CD4-positive, alpha-beta T cell treated with Interleukin-1 beta for 1 hour (primary cell): ENCODE measurements around the gene PRRC1.

Experiments
- DNase-seq, 2 donors: peaks; one replicate each; pipeline ENCODE4 v3.0.0-alpha.2; 2020 to 2022

The PRRC1 gene

DNA sequence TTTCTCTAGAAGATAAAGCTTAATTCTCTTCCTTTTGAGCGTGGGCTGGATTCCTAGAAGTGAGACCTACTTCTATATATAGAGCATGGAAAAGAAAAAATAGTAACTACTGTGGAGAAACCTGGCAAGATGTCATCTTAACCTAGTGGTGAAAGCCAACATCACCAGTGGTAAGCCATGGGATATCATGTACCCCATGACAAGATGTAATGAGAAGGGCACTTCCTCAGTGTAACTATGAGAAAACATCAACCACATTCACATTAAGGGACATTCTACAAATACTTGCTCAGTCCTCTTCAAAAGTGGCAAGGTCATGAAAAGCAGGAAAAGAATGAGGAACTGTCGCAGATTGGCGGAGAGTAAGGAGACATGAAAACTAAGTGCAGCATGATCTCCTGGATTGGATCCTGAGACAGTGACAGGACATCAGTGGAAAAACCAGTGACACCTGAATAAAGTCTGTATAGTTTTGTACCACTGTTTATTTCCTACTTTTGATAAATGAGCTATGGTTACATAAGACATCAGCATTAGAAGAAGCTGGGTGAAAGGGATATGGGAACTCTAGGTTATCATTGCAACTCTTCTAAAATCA, 65.4 kb downstream of the PRRC1 start:
- no peak for DNase-seq

DNA sequence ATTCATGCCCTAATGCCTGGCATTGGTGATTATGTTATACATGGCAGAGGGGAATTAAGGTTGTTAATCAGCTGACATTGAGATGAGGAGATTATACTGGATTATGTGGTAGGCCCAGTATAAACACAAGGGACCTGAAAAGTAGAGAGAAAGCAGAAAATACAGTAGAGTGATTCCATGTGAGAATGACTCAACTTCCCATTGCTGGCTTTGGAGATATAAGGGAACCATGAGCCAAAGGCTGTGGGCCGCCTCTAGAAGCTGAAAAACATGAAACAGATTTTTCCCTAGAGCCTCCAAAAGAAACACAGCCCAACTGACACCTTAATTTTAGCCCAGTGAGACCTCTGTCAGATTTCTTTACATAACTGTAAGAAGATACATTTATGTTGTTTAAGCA, 66.4 kb downstream of the PRRC1 start:
- no peak for DNase-seq

DNA sequence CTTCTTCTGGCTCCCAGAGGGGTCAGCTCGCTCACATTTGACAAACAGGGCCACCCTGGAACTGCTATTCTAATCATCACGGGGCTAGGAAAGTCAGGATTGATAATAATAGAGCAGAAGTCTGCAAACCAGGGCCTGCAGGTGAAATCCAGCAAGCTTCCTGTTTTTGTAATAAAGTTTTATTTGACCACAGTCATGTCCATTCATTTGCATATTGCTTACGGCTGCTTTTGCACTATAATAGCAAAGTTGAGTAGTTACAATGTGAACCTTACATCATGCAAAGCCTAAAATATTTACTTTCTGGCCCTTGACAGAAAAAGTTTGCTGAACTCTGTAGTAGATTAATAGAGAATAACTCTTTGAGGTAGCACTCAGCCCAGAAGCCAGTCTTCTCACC, 68.2 kb downstream of the PRRC1 start:
- no peak for DNase-seq

DNA sequence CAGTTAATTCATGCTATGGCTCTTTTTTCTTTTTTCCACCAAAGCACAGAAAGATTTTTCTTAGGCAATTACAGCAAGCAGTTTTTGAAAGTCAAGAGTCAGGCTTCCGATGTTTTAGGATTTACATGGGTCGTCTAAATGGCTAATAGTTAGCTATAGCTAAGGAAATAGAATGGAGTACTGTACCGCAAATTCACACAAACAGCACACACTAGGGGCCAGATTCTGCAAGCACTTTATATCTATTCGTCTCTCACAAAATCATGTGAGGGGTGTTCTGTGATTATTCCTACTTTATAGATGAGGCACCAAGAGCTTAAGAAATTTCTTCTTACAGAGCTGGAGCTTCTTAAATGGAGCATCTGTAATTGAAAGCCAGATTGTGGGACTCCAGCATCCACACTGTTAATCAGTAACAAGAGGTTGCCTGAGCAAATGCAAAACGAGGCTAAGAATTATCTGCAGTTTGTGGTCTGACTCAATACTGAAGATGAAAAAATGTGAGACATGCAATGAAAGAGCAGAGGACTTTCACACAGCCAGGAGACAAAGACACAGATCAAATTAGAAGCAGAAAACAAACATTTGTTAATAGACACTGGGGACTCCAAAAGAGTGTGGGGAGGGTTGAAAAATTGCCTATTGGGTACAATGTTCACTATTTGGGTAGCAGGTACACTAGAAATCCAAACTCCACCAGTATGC, 68.8 kb downstream of the PRRC1 start:
- no peak for DNase-seq

DNA sequence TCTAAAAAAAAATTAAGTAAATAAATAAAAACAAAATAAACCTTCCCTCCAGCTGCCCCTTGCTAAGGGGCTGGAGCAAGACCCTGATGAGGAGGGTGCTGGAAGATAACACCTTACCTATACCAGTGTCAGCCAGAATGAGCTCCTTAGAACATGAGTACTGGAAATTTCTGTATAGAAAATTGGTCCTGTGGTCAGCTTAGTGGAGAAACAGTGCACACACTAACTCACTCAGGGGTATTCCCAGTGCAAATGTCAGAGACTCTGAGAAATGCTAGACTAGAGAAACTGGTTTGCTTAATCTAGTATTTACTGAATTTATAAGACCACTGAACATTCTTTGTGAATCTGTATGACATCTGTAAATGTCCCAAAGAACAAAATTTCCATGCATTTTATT, 69.4 kb downstream of the PRRC1 start:
- DNase-seq: no peak

DNA sequence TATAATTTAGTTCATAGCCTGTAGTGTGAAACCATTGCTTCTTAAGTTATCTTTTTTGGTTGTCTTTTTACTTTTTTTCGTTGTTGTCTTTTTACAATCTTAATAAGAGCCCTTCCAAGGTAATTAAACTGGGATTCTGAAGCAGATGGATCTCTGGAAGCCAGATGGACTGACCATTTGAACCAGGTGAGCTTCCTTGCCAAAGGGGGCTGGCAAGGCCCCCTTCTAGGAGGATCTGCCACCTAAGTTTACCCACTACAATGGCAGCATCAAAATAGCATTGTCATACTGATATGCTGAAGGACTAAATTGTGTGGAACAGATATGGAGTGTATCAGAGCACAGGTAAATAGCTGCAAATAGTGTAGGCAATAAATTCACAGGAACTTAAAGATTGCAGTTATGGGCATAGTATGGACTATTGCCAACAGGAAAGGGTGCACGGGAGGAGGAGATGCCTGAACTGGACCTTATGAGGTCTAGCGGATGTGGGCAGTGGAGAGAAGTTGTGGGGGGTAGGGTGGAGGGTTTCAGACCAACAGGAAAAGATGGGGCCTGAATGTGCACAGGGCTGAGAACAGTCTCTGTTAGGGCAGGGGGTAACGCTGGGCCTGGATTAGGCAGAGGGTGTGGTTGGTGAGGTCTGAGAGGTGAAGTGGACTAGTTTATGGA, 69.9 kb downstream of the PRRC1 start:
- no peak for DNase-seq

DNA sequence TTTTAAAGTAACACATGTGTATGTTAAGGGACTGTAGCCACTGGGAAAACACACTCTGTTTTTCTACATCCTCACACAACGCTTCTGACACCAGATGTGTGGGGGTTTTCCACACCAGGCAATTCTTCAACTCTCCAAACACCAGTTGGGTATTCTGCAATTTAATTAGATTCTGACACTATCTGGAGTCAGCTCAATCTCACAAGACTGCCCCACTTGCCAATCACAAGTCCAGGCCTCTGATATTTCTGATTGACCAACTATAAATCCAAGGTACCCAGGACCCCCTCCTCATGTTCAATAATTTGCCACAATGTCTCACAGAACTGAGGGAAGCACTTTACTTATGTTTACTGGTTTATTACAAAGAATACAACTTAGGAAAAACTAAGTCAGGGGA, 70.9 kb downstream of the PRRC1 start:
- no peak for DNase-seq

DNA sequence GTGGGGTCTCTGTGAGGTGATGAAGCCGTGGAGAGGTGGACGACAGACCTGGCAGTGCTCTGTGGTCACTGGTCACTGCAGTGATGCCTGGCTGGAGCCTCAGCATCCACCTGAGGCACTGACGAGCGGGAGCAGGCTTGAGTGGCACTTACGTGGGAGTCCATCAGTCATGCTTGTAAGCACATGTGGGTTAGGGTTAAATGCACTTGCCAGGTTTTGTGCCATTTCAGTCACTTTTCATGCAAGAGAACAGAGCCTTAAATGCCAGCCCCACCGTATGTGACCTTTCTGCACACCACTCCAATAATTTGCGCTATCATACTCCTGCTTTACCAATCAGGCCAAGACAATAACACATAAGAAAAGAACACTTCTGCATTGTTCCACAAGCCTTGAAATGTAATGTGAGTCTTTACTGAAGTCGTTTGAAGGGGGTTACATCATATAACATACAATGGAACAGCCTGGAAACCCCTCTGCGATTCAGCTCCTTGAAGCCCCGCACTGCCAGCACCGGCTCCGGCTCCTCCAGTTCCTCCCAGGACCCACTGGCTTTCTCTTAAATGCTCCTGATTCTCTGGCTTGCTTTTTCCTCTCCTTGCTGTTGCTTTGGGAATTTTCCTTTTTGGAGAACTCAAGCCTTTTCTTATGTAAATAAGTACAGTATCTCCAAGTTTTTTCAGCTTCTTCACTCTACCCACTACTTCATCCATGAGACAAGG, 72.0 kb downstream of the PRRC1 start:
- no peak for DNase-seq

DNA sequence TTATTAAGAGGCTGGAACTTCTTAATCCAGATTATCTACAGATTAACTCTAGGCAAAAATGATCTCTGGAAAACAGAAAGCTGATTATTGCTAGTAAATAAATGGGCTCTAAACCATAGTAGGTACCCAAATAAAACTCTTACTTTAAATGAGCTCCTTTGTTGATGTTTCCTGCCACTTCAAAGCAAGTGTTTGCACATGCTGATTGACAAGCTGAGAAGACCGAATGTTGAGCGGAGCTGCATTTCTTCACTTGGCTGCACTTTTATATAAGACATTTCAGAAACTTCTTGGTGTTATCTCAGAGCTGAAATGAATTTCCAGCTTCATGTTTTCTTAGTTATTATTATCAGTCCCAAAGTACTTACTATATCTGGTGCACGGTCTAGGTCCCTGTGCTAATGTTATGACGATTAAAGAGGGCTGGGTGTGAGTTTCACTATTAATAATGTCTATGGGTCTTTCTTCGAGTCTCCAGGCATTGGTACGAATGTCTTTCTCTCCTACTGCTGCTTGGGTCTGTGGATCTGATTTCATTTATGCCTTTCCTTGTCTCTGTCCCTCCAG, 72.8 kb downstream of the PRRC1 start:
- no peak for DNase-seq

DNA sequence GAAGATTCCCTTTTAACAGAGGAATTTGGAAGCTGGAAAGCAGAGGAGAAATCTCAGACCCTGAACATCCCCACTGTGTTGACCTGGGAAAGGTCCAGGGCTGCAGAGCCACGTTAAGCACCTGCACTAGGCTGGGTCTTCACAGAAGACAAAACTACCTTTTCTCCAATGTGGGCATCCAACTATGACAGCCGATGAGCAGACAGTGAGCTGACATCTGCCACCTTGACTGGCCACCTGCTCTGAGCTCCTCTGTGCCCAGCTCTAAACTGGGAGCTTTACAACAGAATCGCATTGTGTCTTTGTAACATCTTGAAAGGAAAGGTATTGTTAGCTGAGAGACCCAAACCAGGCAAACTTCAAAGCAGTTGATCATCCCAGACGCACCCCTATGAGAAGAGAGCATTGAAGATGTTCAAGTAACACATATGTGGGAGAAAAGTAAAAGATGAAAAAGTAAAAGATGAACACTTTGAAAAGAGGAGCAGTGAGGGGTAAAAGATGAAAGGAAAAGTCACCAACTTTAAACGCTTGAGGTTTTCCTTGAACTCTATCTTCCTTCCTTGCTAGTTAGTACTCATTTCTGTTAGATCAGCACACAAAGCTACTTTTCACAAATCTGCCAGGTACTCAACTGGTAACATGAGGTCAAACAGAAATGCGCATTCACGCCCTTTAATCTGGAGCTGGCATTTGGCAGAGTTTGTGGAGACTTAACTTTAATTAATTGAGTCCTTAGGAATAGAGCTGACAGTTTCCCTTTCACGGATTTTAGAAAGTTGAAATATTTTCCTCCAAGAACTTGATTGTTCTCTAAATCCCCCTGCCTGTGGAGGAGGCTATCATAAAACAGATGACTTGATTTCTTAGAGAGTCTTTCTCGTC, 78.3 kb downstream of the PRRC1 start:
- DNase-seq: no peak

DNA sequence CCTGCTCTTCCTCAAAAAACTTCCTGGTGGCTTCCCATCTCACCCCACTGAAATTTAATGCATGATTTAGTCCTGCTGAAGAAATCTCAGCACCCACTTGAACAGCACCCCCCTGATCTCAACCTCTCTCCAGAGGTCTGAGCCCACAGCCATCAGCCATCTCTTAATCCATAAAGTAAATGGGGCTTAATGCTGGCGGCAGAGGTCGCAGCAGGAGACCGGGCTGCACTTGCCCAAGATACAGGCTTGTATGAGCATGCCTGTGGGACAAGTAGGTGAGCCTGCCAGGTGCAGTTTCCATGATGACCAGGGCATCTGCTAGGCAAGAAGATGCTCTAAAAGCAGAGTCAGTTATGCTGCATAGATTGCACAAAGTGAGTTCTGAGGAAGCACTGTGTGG, 79.1 kb downstream of the PRRC1 start:
- DNase-seq: no peak

DNA sequence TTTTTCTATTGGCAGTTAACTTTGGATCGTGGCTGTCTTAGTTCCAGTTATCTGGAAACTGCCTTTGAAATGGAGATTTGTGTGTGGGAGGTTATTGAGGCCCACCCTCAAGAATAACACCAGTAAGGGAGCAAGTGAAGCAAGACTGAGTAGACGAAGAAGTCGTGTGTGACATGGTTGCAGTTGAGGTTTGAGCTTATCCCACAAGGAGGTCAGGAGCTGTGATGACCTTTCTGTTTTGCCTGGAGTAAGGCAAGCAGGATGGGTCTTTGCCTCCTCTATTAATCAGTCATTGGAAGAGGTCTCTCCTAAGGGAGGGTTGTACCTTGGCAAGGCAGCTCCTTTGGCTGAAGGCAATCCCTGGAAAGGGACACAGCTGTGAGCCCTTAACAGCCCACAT, 81.9 kb downstream of the PRRC1 start:
- no peak for DNase-seq

DNA sequence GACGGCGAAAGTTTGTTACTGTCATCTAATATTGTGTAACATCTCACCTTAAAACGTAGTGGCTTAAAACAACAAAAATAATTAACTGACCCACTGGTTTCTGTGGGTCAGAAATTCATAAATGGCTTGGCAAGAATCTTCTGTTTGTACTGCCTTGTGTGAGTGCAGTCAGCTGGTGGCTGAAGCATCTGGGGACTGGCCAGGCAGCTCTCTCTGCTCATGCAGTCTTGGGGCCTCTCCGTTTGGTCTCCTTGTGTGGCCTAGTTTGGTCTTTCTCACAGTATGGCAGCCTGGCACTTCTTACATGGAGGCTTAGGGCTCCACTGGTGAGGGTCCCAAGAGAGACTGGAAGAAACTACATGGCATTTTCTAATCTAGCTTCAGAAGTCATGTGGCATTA, 82.4 kb downstream of the PRRC1 start:
- no peak for DNase-seq

DNA sequence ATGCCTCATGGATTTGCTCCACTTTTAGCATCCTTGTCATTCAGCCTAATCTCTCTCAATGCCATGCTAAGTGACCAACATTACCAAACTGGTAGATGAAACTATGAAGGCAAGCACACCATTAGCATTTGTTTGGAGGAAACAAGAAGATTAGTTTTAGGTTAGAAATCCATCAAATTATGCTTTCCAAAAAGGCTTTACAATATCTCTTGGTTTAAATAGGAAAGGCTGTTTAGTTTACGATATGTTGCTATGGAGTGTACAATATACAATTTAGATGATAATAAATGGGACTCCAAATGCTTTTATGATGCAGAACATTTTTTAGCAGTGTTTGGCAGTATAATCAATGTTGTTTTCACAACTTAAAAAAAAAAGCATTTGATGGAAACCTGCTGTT, 83.7 kb downstream of the PRRC1 start:
- DNase-seq: no peak

DNA sequence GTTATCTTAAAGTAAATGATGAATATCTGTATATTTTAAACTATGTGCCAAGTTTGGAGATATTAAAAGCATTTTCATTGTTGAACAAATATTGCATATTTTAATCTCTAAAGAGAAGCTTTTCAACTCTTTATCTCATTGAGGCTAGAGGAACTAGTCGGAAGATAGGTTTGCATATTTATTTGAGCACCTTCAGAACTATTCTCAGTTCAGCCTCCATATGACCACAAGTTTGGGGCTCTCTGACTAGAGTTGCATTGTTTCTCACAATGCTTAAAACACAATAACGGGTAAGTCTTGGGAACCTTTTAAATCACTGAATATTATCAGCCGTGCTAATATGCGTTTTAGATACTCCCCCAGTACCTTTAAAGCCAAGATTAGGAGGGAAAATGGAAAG, 84.2 kb downstream of the PRRC1 start:
- DNase-seq: no peak

DNA sequence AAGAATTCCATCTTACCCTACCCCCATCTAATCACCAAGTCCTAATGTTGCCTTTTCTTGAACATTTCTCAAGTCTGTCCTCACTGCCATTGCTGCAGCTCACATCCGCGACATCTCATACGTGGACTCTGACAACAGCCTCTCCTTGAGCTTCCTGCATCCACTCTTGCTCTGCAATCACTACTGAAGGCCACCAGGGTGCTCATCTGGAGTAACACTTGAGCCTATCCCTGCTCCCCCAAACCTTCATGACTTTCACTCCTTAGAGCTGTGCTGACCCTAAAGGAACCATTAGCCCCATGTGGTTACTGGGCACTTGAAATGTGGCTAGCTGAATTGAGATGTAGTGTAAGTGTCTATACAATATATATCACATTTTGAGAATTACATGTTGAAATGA, 85.0 kb downstream of the PRRC1 start:
- no peak for DNase-seq

DNA sequence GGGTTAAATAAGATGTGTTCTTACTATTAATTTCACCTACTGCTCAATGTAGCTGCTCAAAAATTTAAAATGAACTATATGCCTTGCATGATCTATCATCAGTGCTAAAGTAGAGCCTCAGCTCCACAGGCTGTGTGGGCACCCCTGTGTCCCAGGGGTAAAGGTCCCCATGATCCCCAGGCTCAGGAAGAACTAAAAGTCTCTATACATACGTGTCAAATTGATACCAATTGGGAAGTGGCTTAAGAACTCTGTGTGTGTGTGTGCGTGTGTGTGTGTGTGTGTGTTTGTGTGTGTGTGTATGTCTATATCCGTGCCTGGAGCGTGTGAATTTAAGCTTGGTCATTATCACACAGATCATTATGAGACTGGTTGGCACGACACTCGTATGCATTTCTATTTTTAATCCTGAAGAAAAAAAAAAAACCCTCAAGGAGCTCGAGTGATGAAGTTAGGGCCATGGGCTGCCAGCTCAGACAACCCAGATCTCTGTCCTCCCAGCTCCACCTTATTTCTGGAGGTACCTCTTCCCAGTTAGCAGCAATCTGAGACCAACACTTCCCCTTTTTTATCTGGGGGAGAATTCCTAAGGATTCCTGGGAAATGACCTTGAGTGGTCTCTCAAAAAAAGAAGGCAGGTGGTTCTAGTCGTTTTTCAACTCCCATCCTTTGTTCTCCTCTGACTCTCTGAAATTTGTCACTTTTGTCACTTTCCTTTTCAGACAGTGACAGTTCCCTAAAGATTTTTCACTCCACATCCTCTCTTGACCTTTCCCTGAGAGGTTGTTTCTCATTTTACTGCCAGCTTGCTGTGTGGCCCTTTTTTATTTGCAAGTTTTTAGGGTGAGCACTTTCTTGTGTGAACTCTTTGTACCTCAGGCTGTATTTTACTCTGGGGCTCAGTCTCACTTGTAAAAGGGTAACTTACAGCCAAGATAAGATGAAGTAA, 85.7 kb downstream of the PRRC1 start:
- DNase-seq: no peak
